D721Med (cell line): ENCODE results near the gene EFEMP2.

ENCODE experiments used
- DNase-seq: peaks from one replicate; pipeline ENCODE4 v3.0.0; 2011; ENCODE audit warnings: low spot score; ENCODE audit not compliant: insufficient read length
- FAIRE-seq: peaks from 2 replicates; lab custom pipeline; 2011; peaks lifted over from hg19 to GRCh38; lab: Jason Lieb, UNC
- TF ChIP-seq, protein P1 (sequence below): IDR thresholded peaks from 2 replicates; pipeline ENCODE4 v1.5.1; 2012; ENCODE audit warnings: mild to moderate bottlenecking, control low read depth; ENCODE audit not compliant: insufficient read depth; ENCODE audit errors: missing control alignments

EFEMP2 gene

DNA sequence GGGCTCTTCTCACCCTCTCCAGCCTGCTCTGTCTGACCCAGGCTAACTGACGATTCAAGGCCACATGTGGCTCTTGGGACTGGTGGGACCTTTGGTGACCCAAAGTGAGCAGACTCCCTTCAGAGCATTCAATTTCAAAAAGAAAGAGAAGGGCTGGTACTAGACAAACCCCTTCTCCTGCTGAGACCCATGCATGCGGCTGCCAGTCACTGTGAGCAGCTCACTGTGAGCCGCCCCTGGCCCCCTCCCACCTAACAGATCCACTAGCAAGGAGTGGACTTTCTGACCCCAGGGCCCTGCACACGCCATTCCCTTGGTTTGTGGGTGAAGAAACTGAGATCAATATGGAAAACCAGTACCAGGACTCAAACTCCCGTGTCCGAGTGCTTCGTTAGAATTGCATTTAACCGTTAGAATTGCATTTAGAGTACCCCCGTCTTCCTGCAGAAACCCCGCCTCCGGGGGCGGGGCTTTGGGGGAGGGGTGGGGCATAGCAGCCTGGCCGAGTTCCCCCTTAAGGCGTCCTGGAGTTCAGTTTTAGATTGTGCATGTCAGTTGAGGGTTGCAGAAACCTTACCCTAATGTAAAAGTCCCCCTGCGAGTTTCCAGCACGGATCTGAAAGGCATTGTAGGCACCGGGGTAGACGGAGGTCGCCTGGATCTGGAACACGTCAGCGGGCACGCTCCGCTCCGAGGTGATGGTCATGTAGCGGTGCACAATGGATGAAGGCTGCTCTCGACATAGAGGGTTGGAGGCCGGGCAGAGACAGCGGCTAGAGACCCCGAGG, 5.1 kb downstream of the EFEMP2 start:
- TF ChIP-seq, protein P1, sequence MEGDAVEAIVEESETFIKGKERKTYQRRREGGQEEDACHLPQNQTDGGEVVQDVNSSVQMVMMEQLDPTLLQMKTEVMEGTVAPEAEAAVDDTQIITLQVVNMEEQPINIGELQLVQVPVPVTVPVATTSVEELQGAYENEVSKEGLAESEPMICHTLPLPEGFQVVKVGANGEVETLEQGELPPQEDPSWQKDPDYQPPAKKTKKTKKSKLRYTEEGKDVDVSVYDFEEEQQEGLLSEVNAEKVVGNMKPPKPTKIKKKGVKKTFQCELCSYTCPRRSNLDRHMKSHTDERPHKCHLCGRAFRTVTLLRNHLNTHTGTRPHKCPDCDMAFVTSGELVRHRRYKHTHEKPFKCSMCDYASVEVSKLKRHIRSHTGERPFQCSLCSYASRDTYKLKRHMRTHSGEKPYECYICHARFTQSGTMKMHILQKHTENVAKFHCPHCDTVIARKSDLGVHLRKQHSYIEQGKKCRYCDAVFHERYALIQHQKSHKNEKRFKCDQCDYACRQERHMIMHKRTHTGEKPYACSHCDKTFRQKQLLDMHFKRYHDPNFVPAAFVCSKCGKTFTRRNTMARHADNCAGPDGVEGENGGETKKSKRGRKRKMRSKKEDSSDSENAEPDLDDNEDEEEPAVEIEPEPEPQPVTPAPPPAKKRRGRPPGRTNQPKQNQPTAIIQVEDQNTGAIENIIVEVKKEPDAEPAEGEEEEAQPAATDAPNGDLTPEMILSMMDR: no peak
- DNase-seq (no peak), FAIRE-seq (no peak)

GRCh38 chr11:65866509-65867283, 5.9 kb downstream of the EFEMP2 start:
- DNase-seq (no peak), FAIRE-seq (no peak)
- TF ChIP-seq, protein P1: no peak

DNA sequence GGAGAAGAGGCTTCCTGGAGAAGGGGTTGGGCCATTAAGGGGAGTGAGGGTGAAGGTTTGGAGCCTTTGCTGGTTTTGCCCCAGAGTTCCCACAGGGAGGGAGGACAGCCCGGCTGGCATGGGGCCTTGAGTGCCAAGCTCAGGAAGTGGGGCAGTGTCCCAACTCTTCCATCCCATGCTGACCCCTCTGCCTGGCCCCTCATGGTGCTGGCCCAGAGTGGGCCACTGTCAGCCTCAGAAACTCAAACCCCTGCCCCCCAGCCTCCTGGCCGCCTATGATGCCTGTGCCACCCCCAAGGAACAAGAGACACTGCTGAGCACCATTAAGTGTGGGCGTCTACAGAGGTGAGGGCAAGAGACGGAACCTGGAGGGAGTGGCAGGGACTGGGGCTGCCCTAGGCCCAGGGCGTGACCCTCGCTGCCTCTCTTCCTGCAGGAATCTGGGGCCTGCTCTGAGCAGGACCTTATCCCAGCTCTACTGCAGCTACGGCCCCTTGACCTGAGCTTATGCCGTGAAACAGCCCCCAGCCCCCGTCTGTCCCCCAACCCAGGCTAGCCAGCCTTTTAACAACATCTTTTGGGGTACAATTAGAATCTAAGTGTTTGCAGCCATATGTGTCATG, 6.9 kb downstream of the EFEMP2 start:
- FAIRE-seq: no peak
- DNase-seq: no peak
- TF ChIP-seq, protein P1: no peak

DNA sequence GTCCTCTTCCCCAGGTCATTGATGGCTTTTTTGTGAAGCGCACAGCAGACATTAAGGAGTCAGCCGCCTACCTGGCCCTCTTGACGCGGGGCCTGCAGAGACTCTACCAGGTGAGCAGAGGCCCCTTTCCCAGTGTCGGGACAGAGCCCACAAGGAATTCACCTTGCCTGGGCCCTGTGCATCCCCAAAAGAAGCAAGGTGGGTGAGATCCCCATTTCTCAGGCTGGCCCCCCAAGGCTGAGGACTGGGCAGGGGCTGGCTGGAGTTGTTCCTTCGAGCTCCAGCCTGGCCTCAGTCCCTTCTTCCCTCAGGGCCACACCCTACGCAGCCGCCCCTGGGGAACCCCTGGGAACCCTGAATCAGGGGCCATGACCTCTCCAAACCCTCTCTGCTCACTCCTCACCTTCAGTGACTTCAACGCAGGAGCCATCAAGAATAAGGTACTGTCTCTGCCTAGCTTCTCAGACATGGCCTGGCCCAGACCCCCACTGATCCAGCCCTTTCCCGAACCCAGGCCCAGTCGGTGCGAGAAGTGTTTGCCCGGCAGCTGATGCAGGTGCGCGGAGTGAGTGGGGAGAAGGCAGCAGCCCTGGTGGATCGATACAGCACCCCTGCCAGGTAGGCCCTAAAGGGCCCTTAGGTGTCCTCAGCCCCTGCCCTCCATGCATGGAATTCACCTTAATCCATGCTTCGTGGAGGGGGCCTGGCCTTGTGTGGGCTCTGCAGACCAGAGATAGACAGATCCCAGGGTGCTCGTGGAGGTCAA, 7.7 kb downstream of the EFEMP2 start:
- TF ChIP-seq, protein P1: no peak
- DNase-seq (no peak), FAIRE-seq (no peak)

DNA sequence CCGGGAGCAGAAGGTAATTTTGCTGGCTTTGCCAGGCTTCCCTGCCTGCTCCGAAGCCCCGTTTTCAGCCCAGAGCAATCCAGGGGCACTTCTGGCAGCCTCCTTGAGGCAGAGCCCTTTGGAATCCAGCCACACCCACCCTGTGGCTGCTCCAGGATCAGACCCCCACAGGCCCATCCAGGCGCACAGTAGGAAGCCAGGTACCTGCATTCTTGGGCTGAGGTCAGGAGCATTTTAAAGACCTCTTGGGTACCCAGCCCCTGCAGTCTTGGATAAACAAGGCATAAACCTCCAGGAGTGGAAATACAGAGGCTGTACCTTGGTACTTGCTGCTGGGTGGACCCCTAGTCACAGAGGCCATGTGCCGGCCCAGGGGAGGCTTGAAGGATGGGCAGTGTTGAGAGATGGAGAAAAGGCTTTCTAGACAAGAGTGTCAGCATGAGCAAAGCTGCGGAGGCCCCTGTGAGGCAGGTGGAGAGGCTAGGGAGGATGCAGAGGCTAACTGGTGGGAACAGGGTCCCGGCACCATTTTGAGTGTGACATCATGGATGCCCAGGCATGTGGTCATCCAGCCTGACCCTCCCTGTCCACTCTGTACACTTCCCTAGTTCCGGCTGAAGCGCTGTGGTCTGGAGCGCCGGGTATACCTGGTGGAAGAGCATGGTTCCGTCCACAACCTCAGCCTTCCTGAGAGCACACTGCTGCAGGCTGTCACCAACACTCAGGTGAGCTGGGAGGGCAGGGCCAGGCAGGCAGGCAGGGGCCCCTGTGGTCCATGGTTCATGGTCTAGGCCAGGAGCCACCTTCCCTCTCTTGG, 8.5 kb downstream of the EFEMP2 start:
- no peak for FAIRE-seq

More for the DNA sequence above, 8.5 kb downstream of the EFEMP2 start:
- DNase-seq: no peak
- TF ChIP-seq, protein P1: no peak
